Measurements from ENCODE around the gene KLHDC1. TPM values are rescaled to one million over a fixed set of nuclear protein-coding genes. Genes with fewer than 3 reads are reported as not detected.
A peak's percentile ranks its signal among the peaks of the same experiment; 100 is the strongest.
"Not testable (repeated sequence)": the region's sequence is repeated elsewhere in the genome, so short reads cannot be mapped to it uniquely, and the experiment has no call there.

KLHDC1 gene
- polyA plus RNA-seq, 10 donors: 3.2 to 7.7 (median 4.7) TPM

DNA sequence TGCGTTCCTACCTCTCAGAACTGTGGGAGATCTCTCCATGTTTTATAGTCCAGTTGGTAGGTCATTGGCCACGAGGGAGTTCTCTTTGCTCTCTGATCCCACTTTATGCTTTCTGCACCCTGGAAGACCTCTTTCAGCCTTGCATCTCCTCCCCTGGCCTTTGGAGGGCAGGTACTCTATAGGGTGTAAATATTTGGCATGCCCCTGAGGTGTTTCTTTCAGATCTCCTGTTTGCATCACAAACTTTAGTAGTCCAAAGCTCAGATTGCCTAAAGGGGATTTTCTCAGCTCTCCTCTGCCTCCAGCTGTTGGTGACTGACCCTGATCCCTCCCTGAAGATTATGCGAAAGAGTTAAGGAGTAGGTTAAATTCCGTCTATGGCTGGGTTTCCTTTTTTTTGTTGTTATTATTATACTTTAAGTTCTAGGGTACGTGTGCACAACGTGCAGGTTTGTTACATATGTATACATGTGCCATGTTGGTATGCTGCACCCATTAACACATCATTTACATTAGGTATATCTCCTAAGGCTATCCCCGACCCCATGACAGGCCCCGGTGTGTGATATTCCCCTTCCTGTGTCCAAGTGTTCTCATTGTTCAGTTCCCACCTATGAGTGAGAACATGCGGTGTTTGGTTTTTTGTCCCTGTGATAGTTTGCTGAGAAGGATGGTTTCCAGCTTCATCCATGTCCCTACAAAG, 29.0 kb downstream of the KLHDC1 start:
- peak in 1 of 3 donors; percentile 35 for DNase-seq

DNA sequence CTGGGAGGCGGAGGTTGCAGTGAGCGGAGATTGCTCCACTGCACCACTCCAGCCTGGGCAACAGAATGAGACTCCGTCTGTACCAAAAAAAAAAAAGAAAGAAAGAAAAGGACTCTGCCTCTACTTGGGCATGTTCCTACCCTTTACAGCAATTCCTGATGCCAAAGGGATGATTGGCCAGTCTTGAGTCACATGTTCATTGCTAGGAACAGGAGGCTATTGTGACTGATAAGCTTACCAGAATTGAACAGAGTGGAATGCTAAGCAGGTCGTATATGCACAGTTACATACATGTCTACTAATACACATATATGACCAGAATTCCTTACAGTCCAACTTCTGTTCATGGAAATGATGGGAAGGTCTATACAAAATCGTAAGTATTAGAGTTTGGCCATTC, 34.3 kb downstream of the KLHDC1 start:
- DNase-seq: no peak

DNA sequence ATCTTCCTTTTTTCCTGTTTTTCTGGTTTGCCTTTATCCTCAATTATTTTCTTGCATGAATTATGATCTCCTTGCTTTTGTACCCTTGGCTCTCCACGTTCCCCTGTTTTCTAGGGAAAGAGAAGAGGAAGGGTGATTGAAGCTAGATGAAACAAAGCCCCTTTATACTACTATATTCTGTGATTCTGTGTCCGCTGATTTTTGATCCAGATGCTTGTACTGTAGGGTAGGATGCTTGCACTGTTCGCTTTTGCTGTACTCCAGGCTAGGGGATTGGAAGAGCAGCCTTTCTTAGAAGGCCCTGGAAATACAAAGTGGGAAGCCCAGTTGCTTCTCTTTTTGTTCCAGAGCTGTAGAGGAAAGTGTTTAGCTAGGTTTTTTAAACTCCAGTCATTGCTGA, 40.0 kb downstream of the KLHDC1 start:
- no peak for DNase-seq

DNA sequence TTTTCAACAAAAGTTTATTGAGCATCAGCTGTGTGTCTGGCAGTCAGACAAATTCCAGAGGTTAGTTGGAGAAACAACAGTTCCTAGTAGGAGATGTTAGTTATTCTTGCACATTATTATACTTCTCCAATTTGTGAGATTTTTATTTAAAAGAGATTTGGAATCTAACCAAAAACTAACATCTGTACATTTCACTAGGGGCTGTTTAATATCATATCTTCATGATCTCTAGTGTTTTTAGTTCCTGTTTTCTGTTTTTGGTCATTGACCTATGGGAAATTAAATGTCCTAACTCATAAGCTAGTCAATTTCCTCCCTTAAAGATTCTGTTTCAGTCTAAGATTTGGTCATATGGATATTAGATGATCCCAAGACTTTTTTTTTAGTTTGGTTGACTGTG, 40.9 kb downstream of the KLHDC1 start:
- DNase-seq: peak in 1 of 3 donors; percentile 27

DNA sequence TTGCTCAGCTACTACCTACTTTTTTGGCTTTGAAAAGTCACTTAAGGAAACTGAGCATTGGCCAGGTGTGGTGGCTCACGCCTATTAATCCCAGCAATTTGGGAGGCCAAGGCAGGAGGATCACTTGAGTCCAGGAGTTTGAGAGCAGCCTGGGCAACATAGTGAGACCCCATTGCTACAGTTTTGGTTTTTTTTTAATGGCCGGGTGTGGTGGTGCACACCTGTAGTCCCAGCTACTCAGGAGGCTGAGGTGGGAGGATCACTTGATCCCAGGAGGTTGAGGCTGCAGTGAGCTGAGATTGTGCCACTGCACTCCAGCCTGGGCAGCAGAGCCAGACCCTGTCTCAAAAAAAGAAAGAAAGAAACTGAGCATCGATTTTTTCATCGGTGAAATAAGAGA, 42.7 kb downstream of the KLHDC1 start:
- DNase-seq: not testable (repeated sequence)

DNA sequence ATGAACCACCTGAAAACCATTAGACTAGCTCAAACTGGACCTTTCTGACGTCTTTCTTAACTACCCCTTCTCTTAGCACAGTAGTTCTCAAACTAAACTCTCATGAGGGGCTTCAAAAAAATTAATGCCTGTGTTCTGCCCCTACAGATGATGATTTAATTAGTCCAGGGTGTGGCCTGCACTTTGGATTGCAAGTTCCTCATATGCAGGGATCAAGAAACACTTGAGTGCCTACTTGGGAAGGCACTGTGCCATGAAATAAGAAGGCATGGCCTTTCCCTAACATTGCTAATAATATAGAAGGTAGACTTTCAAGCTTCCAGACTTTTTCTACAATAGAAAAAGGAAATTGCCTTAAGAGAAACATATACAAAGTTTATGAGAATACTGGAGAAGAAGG, 52.3 kb downstream of the KLHDC1 start:
- no peak for DNase-seq

DNA sequence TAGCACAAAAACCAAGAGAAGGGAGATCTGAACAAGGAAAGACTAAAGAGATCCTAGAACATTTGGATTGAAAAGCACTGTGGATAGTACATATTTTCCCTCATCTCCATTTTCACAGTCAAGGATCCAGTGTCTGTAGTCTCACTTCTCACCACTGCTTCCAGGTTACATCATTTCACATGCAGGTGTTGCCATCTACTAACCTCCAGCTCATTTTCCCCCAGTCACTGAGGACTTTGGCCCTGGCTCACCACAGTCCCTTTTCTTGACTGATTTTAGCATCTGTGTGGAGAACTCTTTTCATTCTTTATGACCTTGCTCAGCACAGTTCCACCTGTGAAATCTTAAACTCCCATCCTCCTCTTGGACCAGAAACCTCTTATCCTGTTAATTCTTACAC, 53.6 kb downstream of the KLHDC1 start:
- not testable (repeated sequence) for DNase-seq

DNA sequence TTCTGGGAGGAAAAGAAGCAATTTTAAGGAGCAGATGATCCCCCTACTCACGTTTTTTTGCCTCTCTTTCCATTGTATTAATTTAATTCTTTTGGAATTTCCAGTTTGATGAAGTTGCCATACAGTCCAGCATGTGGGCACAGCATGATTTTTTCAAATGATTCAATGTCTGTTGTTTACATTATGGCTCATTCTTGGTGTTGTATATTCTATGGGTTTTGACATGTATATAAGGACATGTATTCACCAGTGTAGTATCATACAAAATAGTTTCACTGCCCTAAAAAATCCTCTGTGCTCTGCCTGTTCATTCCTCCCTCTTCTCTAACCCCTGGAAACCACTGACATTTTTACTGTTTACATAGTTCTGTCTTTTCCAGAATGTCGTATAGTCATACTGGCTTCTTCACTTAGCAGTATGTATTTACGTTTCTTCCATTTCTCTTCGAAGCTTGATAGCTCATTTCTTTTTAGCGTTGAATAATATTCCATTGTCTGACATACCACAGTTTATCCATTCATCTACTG, 61.7 kb downstream of the KLHDC1 start:
- no peak for DNase-seq

DNA sequence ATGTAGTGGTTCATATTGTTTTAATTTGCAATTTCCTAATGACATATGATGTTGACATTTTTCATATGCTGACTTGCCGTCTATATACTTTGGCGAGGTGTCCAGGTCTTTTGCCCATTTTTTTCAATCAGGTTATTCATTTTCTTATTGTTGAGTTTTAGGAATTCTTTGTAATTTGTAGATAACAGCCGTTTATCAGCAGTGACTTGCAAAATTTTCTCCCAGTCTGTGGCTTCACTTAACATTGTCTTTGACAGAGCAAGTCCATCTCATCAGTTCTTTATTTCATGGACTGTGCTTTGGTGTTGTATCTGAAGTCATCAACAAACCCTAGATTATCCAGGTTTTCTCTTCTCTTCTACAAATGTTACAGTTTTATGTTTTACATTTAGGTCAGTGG, 62.5 kb downstream of the KLHDC1 start:
- DNase-seq: no peak

DNA sequence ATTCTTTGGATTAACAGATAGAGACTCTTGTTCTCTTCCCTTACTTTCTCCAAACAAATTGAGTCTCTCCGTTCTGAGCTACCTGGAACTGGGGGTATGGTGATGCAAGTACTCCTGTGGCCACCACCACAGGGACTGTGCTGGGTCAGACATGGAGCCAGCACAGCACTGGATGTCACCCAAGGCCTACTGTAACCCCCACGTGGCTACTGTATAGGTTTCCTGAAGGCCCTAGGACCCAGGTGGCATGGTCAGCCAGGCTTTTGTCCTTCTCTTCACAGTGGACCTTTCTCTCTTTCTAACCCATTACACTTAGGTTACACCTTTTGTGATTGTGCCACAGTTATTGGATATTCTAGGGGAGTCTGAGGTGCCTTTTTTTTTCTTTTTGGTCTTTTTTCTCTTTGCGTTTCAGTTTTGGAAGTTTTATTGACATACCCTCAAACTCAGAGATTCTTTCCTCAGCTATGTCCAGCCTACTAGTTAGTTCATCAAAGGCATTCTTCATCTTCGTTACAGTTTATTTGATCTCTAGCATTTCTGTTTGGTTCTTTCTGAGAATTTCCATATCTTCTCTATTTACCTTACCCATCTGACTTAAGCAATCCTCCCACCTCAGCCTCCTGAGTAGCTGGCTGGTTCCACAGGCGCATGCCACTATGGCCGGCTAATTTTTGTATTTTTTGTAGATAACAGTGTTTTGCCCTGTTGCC, 69.1 kb downstream of the KLHDC1 start:
- DNase-seq: no peak

DNA sequence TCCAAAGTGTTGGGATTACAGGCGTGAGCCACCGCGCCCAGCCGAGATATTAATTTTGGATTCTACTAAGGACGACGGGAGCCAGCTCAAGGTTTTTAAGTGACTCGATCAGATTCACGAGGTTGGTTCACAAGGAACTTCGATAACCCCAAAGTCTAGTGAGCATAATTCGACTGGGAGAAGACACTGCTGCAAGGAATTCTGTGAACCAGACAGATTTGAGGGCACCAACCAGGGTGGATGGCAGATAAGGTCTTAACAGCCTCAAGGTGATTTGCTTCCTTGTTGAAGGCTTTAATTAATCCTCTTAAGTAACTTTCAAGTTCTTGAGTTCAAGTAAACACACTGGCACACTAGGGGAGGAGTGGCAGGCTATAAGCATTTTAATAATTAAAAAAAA, 73.9 kb downstream of the KLHDC1 start:
- peak in 1 of 3 donors; percentile 2 for DNase-seq

DNA sequence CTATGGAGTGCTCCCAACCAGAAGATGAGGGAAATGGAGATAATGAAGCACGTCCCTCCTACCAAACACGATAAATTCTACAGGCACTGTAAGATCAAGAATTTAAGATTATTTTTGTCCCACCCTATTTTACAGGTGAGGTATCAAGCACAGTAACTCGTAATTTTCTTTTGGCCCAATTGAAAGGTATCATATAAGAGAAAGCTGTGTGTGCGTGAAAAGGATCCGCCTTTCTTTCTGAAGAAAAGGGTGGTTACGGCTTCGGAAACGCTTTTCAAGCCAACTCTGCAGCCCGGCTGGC, 74.3 kb downstream of the KLHDC1 start:
- no peak for DNase-seq

DNA sequence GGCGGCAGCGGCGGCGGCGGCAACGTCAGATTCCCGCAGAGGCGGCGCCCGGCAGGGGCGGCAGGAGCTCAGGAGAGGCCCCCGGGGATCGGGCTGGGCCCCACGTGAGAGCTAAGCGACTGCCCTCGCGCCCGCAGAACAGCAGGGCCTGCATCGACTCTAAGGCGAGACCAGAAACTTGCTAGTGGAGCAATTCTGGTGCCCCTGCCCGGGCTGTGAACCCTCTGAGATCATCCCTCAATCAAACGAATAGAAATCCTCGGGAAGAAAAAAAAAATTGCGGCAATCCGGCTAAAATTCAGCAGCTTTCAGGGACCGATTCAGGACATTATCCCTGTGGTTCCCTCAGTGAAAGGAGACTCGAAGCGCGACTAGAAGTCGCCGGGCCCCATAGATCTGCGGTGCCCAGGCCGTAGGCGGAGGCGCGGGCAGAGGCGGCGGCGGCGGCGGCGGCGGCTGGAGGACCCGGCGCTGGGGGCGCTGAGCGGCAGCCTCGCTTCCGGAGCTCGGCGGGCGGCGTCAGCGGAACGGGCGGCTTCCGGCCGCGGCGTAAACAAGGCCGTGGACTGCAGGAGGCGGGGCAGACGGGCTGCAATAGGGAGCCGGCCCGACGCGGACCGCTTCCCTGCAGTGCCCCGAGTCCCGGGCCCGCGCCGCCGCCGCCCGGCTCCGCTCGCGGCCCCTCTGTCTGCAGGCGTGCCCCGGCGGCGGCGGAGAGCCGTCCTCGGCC, 74.8 kb downstream of the KLHDC1 start, which contains the start of gene KLHDC2:
Gene KLHDC2, plus strand, starts transcription at position 583 of the 730 bp plus-strand sequence. CDS start 316 bp downstream, outside the sequence.
- DNase-seq: peak; percentile 88 to 96 (median 90)

DNA sequence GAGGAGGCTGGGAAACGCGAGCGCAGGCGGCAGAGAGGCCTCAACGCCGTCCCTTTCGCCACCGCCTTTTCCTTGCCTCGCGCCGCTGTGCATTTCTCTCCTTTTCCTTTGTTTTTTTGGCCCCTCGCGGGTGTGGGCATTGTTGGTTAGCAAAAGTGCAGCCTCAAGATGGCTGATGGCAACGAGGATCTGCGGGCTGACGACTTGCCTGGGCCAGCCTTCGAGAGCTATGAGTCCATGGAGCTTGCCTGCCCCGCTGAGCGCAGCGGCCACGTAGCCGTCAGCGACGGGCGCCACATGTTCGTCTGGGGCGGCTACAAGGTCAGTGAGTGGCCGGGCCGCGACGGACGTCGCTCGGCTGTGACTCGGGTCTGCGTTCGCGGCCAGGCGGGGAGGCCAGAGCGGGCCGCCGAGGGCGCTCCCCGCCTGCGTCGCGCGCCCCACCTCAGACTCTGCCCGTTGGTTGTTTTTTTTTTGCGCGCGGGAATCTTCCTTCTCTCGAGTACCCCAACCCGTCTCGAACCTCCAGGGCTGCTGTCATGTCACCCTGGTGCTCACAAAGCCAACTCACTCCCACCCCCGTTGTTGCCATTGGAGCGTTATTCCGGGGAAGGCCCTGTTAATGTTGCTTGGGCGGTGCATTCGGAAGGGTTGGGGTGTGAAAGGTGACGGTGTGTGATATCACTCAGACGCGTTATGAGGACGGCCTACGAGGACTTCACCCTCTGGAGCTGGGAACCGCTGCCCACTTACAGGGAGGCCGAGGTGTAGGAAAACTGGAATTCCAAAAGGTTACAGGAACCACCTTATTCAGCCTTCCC, 75.6 kb downstream of the KLHDC1 start:
- peak; percentile 37 to 87 (median 49) for DNase-seq

DNA sequence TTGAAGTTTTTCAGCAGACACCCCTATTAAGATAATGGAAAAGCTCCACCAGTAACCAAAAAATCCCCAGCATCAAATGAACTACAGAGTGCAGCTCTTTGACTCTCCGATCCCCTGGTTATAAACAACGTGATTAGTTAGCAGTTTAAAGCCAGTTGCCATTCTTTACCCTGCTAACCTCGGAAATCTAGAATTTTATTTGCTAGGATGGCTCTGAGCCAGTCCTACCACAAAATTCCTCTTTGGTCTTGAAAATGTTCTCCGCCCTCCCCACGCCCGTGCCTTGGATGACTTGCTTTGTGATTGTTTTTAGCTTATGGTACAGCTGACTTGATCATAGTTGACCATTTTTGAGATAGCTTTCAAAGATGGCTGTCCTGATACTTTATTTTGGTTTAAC, 76.3 kb downstream of the KLHDC1 start:
- peak in 1 of 3 donors; percentile 7 for DNase-seq

DNA sequence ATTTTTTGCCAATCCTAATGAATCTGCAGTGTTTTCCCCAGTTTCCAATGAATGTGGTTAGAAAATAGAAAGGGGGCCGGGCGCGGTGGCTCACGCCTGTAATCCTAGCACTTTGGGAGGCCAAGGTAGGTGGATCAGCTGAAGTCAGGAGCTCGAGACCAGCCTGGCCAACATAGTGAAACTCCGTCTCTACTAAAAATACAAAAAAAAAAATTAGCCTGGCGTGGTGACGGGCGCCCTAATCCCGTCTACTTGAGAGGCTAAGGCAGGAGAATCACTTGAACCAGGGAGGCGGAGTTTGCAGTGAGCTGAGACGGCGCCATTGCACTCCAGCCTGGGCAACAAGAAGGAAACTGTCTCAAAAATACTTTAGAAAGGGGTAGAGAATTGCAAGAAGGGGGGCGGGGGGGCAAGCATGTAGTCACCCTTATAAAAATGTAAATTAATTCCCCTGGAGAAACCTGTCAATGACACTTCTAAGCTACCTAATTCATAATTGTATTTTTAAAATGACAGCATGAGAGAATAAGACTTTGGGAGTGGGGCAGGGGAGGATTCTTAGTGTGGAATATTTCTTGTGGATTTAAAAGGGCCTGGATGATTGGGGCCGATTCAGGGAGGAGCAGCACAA, 76.8 kb downstream of the KLHDC1 start:
- no peak for DNase-seq

DNA sequence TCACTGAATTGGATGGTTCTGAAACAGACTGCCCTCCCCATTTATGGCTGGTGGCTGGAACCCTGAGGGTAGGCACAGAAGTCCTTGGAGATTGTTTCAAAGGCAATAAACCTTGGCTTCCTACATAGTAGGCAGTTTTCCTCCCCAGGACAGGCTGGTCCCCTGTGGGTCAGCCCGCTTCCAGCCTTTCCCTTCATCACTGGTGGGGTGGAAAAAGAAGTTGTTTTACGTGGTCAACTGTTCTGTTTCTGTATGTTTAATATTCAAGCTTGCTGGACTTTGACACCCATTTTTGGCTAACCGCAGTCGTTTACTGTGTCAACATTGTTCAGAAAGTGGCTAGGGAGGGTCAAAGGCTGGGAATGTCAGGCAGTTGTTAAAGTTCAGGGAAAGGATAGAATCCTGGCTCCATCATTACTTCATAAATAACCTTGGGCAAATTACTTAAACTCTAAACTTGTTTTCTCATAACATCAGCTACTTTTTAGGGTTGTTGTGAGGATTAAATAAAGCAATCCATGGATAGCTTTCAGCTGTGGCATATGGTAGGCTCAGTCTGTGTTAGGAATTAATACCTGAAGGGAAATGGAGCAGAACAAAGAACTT, 77.4 kb downstream of the KLHDC1 start:
- DNase-seq: no peak

DNA sequence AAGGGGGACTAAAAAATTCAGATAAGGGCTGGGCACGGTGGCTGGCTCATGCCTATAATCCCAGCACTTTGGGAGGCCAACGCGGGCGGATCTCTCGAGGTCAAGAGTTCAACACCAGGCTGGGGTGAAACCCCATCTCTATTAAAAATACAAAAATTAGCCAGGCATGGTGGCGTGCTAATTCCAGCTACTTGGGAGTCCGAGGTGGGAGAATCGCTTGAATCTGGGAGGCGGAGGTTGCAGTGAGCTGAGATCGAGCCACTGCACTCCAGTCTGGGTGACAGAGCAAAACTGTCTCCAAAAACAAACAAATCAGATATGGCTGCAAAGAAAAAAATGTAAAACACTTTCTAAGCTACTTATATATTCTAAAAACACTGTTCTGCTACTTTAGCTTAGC, 78.8 kb downstream of the KLHDC1 start:
- DNase-seq: not testable (repeated sequence)

DNA sequence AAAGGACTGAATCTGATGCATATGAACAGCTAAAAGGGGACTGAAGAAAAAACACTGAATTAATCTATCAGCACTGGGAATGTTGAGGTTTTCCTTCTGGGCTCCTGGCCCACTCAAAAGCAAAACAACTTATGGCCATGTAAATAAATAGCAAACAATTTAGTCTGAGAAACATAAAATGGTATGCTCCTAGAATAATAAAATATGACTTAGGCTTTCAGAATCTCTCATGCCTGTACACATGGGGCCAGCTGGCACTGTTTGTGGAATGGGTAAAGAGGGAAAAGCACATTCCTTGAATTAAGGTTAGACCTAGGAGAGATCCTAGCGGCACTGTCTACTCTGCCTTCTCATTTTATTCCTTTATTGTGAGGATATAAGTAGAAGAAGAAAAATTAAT, 81.2 kb downstream of the KLHDC1 start:
- no peak for DNase-seq

DNA sequence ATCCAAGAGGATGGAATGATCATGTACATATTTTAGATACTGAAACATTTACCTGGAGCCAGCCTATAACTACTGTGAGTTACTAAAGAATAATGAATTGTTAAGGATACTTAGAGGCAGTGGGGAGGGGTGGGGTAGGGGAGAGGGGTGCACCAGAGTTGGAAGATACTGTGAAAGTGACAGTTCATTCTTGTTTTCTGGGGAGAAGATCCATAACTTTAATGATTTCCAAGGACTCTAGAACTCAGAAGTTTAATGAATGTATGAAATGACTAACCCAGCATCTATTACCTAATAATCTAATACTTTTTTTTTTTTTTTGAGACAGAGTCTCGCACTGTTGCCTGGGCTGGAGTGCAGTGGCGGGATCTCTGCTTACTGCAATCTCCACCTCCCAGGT, 85.5 kb downstream of the KLHDC1 start:
- no peak for DNase-seq

DNA sequence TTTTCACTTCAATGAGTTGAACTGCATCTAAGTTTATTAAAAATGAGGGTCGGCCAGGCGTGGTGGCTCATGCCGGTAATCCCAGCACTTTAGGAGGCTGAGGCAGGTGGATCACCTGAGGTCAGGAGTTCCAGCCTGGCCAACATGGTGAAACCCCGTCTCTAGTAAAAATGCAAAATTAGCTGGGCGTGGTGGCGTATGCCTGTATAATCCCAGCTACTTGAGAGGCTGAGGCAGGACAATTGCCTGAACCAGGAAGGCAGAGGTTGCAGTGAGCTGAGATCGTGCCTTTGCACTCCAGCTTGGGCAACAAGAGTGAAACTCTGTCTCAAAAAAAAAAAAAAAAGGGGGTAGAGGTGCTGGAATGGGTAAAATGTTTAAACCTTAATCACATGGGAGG, 88.1 kb downstream of the KLHDC1 start:
- DNase-seq: not testable (repeated sequence)

Data from muscle of back (tissue), 11 donors.